GM19438 (cell line): Measurements from ENCODE around the gene BACH2.

Source experiments
- ATAC-seq: cut with Tn5 transposase; IDR thresholded peaks from one replicate; pipeline ENCODE4 v1.9.1; 2021; ENCODE audit warnings: low read depth; ENCODE audit not compliant: unreplicated experiment

Gene BACH2

DNA sequence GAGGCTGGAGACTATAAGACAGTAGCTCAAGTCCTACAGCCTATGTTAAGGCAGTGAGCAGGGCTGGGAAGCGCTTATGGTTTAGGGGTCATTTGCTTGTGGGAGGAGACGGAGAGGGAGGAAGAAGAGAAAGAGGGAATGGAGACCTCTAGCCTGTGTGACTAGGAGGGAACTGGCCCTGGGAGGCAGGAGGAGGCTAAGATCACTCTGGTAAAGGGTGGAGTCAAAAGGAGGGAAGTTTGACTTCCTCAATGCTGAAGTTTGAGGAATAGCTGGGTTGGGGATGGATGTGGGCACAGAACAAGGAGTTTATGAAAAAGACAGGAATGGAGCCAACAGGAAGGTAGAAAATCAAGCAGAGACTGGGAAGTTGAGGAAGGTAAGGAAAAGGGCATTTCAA is 6.4 kb upstream of the BACH2 start:
- no peak for ATAC-seq

DNA sequence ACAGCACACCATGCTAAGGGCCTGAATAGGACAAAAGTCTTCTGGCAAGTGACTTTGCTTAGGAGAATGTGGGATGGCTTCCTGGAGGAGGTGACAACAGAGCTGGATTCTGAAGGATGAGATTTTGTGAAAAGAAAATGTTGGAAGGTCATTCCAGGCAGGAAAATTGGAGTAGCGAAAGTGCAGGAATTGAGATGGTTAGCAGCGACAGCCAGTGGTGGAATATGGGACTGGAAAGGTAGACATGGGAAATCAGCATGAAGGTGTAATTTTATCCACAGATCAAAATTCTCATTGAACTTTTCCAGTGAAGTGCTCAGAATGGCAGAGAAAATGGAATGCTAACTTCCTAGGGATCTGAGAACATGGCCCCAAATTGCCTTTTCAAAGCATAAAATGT is 5.7 kb upstream of the BACH2 start:
- no peak for ATAC-seq

DNA sequence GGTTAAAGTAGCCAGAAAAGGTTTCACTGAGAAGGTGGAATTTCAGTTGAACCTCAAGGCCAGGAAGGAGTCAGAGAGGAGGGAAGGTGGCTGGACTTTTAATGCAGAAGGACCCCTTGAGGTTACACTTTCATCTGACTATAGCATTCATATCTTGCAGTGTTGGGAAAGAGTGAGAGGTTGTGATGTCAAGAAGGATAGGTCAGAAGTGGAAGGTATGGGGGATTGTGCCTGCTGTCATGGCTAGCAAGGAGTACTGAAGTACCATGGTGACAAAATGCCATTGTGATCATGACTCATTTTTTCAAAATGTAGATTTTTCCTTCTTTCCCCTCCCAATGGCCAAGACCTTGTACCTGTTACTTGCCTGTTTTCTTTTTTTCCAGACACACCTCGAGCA is 5.2 kb upstream of the BACH2 start:
- no peak for ATAC-seq

DNA sequence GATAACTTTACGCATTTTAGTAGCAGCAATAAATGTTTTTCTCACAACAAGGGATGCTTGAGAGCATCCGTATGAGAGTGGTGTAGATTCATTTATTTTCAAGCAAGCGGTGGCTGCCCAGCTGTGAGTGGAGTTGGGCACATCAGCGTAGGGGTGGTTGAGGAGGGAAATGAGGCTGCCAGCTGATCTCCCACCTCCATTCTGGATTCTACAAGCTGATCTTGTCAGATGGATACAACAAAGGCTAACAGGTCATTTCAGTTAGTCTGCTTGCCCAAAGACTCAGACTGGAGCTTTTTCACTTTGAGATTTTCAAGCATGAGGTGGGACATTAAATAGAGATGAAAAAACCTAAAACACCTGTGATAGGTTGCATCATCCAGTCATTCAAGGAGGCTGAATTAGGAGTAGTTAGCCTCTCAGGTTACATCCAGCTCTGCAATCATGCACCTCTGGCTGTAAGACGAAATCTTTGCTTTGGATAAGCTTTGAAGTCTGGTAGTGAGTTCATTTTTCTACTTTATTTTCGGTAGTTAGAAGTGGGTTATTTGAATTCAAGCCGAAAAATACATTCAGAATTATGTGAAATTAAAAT is 1.9 kb upstream of the BACH2 start:
- no peak for ATAC-seq

DNA sequence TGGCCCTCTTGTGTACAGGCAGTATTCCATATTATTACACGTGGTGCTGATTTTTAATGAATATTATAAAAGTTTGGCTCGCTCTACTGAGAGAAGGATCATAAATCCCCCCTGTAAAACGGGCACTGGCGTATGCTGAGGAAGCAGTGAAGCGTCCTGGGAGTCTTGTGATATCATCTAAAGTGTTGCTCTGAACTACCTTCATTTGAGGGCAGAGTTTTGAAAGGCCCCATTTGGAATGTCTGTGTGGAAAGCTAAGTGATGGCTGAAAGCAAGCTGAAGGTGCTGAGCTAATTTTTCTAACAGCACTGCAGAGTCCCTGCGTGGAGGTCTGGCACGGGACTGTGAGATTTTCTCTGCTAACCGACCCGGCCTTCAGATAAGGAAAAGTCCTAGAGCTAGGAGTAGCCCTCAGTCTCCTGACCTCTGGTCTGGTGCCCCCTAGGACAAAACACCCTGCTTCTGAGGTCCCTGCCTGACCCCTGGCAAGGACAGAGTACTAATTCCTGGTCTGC is 1.3 kb upstream of the BACH2 start:
- ATAC-seq, result no peak

DNA sequence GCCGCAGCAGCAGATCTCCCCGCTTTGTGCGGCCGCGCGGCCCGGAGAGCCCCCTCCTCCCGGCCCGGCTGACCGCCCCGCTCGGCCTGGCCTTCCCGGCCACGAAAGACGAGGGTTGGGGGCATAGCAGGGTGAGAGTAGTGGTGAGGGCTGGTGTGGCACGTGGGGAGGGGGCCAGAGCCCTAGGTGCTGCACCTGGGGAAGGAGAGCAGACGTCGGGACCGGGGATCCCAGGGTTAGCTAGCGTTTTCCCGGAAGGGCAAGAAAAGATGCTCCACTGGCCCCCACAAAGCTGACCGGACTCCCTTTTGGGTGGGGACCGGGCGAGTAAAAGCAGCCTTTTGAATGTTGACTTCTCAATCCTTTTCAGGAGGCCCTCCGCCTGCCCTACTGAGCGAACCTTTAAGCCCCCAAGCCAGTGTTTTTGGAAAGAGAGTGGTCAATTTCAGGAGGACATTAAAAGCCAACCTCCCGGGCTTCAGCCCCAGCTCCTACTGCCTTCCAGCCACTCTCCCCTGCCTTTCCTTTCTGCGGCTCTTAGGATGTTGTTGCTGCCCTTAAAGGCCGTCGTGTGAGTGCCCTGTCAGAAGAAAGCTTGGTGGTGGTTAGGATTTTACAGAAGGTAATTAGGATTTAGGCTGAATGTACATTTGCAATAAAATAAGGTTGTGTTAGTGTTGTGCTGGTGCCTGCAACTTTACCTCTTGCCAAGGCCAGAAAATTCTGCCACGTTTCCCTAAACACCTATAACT is 648 bp upstream of the BACH2 start:
- no peak for ATAC-seq

DNA sequence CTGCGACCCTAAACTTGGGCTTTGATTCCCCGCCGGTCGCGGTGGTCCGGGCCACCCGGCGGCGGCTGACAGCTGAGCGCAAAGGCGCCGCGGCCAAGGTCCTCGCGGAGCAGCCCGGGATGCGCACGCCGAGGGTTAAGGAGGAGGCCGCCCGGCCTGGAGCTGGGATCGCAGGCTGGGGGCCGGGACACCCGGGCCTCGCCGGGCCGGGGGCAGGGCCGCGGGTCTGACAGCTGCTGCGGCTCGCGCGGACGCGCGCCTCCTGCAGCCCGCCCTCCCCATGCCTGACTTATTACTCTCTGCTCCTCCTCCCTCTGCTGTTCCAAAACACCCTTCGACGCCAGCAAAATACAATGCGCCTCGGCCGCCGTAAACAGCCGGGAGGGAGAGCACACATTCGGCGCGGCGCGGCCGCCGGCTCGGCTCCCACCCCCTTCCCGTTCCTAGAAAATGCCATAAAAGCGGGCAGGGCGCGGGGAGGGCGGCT is 746 bp downstream of the BACH2 start:
- peak; percentile 57 for ATAC-seq

DNA sequence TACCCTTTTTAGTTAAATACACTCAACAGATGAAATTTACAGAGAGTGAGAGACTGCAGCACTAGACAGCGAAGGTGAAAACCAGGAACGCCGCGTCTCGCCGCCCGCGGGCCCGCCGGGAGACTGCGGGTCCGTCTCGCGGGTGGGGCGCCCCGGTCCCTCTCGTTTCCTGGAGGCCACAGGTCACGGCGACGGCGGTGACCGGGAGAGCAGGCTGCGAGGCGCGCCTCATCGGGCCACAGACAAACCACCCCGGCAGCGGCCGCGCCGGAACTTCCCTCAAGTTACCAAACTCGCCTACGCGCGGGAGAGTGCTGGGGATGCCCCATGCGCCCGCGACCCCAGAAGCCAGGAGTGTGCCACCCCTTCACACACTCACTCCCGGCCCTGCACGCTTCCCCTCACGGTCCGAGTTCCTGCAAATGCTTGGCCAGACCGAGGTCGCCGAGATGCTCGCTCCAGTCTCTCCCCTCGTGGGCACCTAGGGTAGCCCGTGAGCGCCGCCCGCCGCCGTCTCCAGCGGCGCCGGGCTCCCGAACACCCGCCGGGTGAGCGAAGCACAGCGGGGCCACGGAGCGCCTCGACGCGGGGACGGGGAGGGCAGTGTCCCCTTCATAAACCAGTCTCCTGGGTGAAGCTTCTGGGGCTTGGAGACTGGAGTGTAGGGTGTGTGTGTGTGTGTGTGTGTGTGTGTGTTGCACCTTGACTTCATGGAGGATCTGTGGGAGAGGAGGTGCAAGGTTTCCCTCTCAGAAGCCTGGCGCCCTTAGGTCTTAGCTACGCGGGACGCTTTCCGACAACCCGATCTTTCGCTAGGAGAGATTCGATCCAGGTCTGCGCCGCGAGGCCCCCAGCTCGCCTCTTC is 1.4 kb downstream of the BACH2 start:
- ATAC-seq, result peak; percentile 24

DNA sequence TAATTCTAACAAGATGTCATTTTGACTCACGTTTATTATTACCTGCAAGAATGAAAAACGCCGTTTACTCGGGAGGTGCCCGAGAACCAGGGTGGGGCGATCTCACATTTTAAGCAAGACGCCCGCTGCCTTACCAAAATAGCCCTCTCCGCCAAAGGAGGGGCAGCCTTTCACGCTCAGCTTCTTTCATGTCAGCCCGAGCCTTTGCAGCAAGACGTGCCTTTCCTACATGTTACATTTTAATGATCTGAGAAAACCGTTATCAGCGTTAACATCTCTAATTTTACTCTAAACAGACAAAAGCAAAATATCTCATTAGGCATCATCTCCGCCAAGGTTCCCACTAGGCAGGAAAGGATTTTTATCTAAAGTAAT is 2.0 kb downstream of the BACH2 start:
- no peak for ATAC-seq

DNA sequence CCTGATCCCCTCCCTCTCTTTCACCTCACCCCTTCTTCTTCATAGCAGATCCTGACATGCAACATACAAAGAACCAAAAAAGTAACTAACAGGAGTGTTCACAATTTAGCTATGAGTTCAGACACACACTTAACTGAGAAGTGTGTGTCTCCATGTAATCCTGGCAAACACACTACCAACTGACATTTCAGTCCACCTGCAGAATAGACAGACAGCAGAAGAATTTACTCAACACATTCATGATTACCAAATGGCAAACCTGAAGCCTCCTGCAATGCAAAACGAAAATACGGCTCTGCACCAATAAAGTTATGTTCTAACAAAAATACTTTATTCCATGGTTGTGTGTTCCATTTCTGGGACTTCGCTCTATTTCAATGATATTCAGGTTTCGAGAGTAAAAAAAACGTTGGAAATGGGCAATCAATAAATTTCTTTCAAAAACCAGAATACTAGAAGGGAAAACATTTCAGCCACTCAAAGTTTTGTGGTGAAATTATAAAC is 2.6 kb downstream of the BACH2 start:
- ATAC-seq, result no peak

DNA sequence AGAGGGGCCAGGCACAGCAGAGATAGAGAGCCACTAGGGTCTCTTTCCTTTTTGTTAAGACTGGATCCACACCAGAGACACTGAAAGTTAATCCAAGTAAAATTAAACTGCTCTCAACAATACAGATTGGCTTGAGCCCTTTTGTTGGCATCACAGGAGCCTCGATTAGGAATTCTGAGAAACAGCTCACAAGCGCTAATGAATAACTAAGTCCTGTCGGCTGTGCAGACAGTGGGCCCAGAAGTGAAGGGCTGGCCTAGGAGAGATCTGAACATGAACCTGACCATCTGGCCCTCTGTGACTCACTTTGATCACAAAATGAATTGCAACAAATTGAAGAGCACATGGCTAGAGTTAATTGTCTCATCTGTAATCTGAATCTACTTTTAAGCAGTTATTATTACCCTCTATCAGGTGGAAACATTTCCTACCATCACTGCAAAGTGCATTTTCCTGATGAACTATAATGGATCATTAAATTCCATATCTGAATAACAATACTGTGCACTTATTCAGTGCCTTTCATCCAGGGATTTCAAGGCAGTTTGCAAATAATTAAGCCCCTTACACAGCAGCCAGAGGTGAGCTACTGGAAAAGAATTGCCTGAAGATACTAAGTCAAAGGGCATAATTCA is 3.2 kb downstream of the BACH2 start:
- ATAC-seq, result no peak

DNA sequence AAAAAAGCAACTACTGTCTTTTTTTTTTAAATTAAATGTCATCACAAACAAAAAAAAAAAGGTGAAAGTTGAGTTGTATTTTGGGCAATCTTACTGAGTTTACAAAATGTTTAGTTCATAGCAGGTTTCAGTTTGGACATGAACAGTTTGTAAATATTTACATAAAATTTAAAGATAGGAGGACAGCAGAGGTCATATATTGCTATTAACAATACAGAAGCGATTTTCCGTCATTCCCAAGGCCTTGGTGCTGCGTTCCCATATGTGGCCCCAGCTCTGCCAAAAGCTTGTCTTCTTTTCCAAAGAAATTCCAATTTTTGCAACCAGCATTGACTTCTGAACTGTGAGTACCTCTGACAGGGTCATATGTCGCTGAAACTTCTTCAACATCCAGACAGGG is 5.1 kb downstream of the BACH2 start:
- no peak for ATAC-seq

DNA sequence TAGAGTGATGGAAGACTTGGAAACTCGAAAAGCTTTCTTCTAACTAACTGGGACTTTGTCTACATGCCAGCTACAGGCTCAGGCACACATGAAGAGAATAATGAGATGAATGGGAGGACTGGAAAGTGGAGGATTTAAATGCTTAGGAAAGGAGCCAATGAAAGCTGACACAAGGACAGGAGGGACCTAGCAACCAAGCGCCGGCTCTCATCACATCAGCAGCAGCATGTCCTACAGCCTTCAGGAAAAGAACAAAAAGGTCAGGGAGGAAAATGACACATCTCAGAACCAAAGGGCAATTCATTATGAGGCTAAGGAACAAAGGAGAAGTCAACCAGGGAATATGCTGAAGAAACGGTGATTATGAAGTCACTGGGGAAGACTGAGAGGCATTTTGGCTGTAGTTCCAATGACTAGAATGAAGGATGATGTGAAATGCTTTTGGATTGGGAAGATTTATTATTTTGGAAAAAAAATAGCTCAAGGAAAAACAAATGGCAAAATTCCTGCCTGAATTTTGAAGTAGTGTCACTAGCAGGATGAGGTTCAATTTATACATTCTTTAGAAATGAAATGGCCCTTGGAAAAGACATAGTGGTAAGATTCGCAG is 5.7 kb downstream of the BACH2 start:
- no peak for ATAC-seq

DNA sequence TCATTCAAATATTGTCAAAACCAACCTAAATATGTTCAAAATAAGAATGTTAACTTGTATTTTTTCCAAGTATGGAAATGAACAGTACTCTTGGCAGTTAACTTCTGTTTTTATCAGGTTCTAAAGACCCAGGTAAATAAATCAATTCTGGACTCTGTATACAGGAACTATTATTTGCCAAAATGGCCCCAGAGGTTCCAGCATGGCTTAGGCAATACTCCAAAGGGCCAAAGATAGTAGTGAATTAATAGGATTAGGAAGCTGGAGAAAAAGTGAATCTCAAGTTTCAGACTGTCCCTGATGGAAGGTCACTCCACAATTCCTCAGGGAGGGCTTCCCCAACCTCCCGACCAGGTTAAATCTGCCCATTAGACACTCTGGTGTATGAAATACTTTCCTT is 6.7 kb downstream of the BACH2 start:
- ATAC-seq, result no peak

DNA sequence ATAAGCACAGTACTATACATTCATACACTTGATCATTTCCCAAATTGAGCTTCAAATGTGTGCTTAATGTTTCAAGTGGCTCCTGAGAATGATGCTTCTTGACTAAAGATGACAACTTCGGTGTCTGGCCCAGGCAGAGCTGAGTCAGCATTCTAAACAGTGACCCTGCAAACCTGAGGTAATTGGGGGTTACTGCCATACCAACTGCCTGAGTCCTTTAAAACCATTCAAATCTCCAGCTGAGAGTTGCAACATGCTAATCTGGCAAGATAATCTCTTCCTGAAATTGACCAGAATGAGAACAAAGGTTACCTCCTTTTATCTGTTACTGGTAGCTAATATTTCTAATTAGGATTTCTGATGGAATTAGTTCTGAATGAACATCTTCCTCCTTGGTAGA is 8.2 kb downstream of the BACH2 start:
- no peak for ATAC-seq

DNA sequence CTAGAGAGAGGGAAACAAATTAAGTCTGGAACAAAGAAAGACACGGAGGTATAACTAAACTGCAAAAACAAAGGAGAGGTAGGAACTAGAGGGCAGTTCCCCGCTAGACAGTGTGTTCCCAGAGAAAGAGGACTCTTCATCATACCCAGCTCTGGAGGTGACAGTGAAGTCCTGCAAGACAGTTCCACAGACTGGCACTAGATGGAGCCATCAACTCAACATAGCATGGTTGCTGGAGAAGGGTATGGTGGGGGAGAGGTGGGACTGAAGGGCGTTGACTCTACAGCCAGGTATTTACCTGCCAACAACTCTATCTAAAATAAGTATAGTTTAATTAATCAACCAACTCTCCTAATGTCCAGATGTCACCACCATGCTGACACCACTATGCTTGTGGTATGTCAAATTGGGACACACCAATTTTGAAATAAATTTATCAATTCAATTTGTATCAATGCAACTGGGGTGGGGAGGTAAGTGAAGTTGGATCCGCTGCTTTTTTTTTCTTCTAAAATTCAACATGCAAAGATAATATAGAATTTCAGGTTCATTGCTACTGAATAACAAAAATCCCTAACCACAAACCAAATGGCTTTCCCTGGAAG is 9.7 kb downstream of the BACH2 start:
- ATAC-seq, result no peak

DNA sequence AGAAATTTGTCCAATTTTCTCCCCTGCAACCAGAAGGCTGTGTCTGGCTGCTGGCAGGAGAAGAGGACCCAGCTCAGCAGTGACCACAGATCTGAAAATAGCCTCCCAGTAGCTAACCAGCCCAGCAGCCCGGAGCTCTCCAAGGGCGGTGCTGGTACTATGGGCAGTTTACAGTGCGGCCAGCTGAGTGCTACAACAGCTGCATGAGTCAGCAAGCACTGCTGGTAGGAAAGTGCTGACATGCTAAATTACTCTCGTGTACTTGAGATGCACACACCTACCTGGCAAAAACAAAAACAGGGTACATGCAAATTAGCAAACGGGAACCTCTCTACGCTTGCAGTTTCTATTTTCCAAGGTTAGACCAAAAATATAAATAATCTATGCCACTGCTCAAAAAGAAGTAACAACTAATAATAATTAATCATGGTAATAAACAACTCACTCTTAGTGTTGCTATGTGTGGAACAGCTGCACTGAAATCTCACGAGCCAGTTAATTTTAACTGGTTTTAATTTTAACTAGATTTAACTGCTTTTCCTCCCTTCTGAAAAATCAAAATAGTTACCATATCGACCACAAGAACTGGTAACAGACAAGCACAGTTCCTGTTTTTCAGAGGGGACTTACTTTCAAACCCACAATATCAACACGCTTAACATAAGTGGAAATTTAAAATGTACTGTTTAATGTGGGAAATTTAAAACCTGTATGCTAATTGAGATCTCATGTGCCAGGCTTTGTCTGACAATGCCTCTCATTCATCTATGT is 10.8 kb downstream of the BACH2 start:
- peak; percentile 63 for ATAC-seq

DNA sequence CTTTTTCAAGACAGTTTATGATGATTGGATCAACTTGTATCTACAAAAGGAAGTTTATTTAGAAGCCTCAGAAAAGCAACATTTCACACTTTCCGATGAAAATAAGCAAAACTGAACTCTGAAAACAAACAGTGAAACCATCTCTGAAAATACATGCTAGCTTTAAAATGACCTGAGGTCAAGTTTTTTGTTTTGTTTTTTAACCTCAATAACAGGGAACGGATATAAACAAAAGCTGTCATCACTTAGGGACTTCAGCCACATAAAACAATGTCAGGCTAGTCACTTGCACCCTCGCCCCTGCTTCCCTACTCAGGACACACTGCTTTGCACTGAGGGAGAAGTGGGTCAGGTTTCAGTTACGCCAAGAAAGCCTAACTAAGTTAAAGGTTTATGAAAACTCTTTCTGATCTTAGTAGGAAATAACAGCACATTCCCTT is 11.6 kb downstream of the BACH2 start:
- peak; percentile 33 for ATAC-seq
